GM18861 (cell line): Measurements from ENCODE around the gene GP1BB.
"Not testable (repeated sequence)": the region's sequence is repeated elsewhere in the genome, so short reads cannot be mapped to it uniquely, and the experiment has no call there.

ENCODE experiments used
- ATAC-seq: cut with Tn5 transposase; IDR thresholded peaks from one replicate; pipeline ENCODE4 v1.9.1; 2021; ENCODE audit not compliant: unreplicated experiment

The GP1BB gene

DNA sequence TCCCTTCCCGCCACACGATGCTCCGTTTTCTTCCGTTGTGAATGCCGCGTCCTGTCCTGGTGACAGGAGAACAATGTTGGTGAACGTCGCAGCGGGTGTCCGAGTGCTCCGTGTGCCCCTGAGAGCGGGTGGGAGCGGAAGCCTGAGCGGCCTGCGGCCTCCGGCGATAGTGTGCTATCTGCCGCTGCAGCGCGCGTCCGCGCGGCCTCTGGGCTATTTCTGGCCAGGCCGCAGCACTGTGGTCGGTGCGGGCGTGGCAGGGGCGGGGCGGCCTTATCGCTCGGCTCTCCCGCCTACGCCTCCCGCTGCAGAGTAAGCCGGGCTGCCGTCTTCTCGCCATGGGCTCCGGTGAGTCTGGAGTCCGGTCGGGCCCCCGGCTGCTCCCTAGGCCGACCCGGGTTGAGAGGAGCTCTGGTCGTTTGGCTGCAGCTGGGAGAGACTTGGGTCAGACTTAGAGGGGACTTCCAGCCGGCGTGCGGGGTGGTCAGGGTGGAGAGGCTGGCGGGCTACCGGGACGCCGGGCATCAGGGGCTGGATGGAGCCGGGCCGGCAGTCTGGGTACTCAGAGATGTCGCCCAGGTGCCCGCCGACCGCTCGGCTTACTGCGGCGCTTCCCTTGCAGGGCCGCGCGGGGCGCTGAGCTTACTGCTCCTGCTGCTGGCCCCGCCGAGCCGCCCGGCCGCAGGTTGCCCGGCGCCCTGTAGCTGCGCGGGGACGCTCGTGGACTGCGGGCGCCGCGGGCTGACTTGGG, at the start of gene GP1BB:
TSS of gene GP1BB (plus strand) at position 308 of the 751 bp plus-strand sequence. CDS start at position 339, 31 bp downstream.
- ATAC-seq: no peak

- ATAC-seq: no peak
These were observed 49.7 kb upstream of the GP1BB start for GRCh38 chr22:19673660-19674059.

DNA sequence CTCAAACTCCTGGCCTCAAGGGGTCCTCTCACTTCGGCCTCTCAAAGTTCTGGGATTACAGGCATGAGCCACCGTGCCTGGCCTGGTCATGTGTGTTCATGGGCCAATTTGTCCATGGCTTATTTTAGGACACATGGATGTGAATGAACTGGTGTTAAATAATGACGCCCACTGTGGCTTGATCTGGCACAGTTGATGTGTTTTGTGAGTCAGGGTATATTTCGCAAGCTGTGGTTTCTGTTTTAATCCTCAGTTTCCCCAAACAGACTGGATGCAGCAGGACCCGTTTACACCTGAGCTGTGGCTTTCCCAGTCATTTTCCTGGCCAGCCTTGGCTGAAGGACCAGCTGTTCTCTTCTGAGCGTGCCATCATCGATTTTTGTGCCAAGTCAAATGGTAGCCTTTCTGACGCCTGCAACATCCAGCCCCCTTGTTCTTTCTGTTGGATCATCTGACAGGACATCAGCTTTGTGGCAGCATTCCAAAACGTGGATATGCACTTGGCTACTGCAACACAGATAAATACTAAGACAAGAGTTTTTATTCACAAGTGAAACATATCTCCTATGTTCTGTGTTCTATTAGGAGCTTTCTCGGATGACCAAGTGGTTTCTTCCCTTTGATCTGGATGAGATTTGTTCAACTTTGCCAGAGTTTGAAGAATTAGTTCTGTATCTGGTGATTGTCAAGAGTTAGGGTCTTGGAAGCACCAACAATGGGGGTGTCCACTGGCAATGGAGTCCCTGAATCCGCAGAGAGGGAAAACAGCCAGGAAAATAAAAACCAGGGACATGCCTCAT, 49.0 kb upstream of the GP1BB start:
- no peak for ATAC-seq

GRCh38 chr22:19674929-19675253, 48.4 kb upstream of the GP1BB start:
- ATAC-seq: no peak

GRCh38 chr22:19675428-19675827, 47.9 kb upstream of the GP1BB start:
- ATAC-seq: no peak

GRCh38 chr22:19676437-19676836, 46.9 kb upstream of the GP1BB start:
- ATAC-seq: not testable (repeated sequence)

DNA sequence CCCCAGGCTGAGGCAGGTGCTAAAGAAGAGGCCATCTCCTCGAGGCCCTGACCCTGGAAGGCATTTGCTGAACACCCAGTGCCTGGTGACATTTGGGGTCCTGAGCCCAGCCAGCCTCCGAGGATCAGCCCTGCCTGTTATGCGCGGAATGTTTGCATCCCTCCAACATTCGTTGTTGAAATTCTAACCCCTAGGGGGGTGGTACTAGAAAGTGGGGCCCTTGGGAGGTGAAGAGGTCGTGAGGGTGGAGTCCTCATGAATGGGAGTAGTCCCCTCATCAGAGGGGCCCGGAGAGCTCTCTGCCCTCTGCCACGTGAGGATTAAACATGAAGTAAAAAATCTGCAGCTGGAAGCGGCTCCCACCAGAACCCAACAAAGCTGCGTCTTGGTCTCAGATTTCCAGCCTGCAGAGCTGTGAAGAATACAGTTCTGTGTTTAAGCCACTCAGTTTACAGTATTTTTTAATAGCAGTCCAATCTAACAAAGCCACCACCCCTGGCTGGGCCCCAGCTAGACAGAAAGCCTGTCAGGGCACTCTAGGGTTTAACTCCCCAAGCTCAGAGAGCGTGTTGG, 44.3 kb upstream of the GP1BB start:
- no peak for ATAC-seq

DNA sequence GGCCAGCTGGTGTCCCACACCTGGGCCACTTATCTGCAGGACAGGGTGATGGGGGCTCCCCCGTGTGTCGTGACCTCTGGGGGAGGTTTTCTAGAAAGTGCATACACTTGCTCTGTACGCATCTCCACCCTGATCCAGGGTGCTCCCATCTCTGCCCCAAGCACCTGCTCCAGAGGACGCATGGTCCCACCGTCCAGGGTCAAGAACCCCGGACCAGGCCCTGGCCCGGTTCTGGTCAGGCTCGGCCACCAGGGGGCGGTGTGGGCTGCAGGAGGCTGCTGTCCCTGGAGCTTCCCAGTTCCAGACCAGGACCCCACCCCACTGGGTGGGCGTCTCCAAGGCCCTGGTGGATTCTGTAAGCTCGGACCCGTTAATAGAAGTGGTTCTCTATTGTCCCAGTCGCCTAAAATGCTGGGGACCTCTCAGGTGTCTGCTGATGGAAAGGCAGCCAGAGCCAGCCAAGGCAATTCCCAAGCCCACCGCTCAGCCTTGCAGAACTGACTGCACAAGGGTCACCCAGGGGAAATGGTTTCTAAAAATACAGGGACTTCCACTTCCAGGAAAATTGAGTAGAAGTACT, 43.7 kb upstream of the GP1BB start:
- ATAC-seq: no peak

- ATAC-seq: no peak
These were observed 43.0 kb upstream of the GP1BB start for GRCh38 chr22:19680287-19680881.

- no peak for ATAC-seq
These were observed 42.2 kb upstream of the GP1BB start for GRCh38 chr22:19680911-19681862.

- no peak for ATAC-seq
These were observed 41.5 kb upstream of the GP1BB start for GRCh38 chr22:19681863-19682245.

- no peak for ATAC-seq
These were observed 36.4 kb upstream of the GP1BB start for GRCh38 chr22:19686946-19687345.

GRCh38 chr22:19687561-19688300, 35.6 kb upstream of the GP1BB start:
- ATAC-seq: no peak

DNA sequence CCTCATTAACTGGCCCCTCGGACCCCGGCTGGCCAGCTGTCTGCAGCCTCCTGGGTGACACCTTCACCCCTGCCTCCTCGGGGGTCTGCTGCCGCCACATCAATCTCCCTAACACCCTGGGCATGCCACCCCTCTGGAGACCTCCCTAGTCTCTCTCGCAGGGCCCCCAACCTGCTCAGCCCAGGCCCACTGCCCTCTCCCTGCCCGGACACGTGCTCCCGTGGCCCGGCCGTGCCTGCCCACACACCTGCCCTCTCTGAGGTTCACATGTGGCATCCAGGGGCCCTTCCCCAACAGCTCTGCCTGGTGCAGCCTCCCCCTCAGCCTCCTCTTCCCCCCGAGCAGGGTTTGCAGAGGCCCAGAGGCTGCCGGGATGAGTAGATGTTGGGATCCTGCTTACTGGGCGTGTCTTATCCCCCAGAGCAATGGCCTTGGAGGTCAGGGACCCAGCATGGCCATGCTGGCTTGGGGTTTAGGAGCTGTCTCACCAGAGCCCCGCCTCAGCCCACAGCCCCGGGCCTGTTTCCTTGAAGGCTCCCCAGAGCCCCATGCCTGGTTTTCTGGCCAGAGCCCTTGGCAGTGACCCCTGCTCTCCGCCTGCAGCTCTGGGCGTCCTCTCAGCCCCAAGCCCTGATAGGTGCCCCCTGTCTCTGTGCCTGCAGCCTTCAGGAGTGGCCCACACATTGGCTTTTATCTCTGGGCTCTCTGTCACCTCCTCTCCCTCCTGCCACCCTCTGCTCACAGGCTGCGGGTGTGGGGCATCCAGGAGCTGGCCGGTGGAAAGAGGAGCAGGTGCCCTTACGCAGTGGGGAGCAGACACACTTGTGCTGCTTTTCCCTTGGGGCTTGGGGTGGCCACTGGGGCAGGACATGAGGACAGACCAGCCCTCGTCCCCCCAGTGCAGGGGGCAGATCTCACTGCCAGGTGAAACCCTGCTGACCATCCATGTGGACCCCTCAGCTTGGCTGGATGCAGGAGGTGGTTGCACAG, 34.7 kb upstream of the GP1BB start:
- no peak for ATAC-seq

- no peak for ATAC-seq
These were observed 33.9 kb upstream of the GP1BB start for GRCh38 chr22:19689408-19689807.

- ATAC-seq: no peak
These were observed 32.2 kb upstream of the GP1BB start for GRCh38 chr22:19691007-19691720.

- ATAC-seq: no peak
These were observed 31.5 kb upstream of the GP1BB start for GRCh38 chr22:19691721-19692341.
